Activated CD8-positive, alpha-beta T cell treated with anti-CD3 and anti-CD28 coated beads, Interleukin-2, amount 10 ng/mL, durations not matched to agents 7 days and 5 days (primary cell): ENCODE measurements around the gene SH3RF3. TPM values are rescaled to one million over a fixed set of nuclear protein-coding genes. Genes with fewer than 3 reads are reported as not detected.

Source experiments
- ATAC-seq: fragments of 150-1000 bp; cut with Tn5 transposase; one replicate; pipeline ENCODE4 v1.10.0; 2021; ENCODE audit warnings: moderate library complexity
- CTCF ChIA-PET: fragments of 350-600 bp; sonication (Branson Sonifier 250); formaldehyde crosslinking; loops from one replicate; lab custom pipeline; 2021; ENCODE audit warnings: antibody characterized with exemption; lab: Charles Lee
- POLR2A ChIA-PET: fragments of 350-600 bp; sonication (Branson Sonifier 250); formaldehyde crosslinking; loops from one replicate; lab custom pipeline; 2021; ENCODE audit warnings: antibody characterized with exemption; lab: Charles Lee
- DNase-seq: peaks from one replicate; pipeline ENCODE4 v3.0.0-alpha.2; 2020
- H3K27ac Mint-ChIP-seq: one replicate; pipeline ENCODE4 v1.8.0; 2021; ENCODE audit warnings: mild to moderate bottlenecking, mixed read lengths
- H3K27me3 Mint-ChIP-seq: one replicate; pipeline ENCODE4 v1.8.0; 2021; ENCODE audit warnings: low read depth, mixed read lengths
- H3K36me3 Mint-ChIP-seq: one replicate; pipeline ENCODE4 v1.8.0; 2021; ENCODE audit warnings: low read depth, mixed read lengths
- H3K4me1 Mint-ChIP-seq: one replicate; pipeline ENCODE4 v1.8.0; 2021; ENCODE audit warnings: low read depth, mixed read lengths
- H3K4me3 Mint-ChIP-seq: one replicate; pipeline ENCODE4 v1.8.0; 2021; ENCODE audit warnings: mild to moderate bottlenecking, mixed read lengths
- H3K9me3 Mint-ChIP-seq: one replicate; pipeline ENCODE4 v1.8.0; 2022; ENCODE audit warnings: mixed read lengths; ENCODE audit not compliant: insufficient read depth
- total RNA-seq, 2 experiments: library from RNA; stranded (reverse); gene quantifications; one replicate each; pipeline ENCODE4 v1.2.3, GENCODE V29; 2021

SH3RF3 gene
- total RNA-seq, 2 experiments from 2014 or later: 0.10 TPM; not detected in 1

GRCh38 chr2:109188898-109189297 is 59.9 kb downstream of the SH3RF3 start:
- CTCF ChIA-PET: no interaction called here
- H3K4me1 Mint-ChIP-seq: no peaks in the 10 kb centered on the region
- H3K36me3 Mint-ChIP-seq: no peaks in the 10 kb centered on the region
- H3K27ac Mint-ChIP-seq: no peak overlapping the region
- H3K27me3 Mint-ChIP-seq: peaks cover 13% of the 10 kb centered on the region
- no peak for ATAC-seq
- POLR2A ChIA-PET: no interaction called here
- H3K4me3 Mint-ChIP-seq: no peak overlapping the region
- no peak for DNase-seq
- no peaks in the 10 kb centered on the region for H3K9me3 Mint-ChIP-seq

- H3K4me1 Mint-ChIP-seq: no peaks in the 10 kb centered on the region
- POLR2A ChIA-PET: no interaction called here
- no peaks in the 10 kb centered on the region for H3K9me3 Mint-ChIP-seq
- H3K27ac Mint-ChIP-seq: no peak overlapping the region
- DNase-seq (no peak), ATAC-seq (no peak)
- peaks cover 15% of the 10 kb centered on the region for H3K27me3 Mint-ChIP-seq
- H3K4me3 Mint-ChIP-seq: no peak overlapping the region
- CTCF ChIA-PET: no interaction called here
- no peaks in the 10 kb centered on the region for H3K36me3 Mint-ChIP-seq
Observed at GRCh38 chr2:109189751-109190150, 60.7 kb downstream of the SH3RF3 start.

GRCh38 chr2:109193807-109194619 is 65.0 kb downstream of the SH3RF3 start:
- H3K9me3 Mint-ChIP-seq: no peaks in the 10 kb centered on the region
- POLR2A ChIA-PET: interaction anchor here (0.6 kb wide), 1 partner anchor 45 kb away, joined by 3 read pairs; no protein-coding TSS in a partner anchor
- H3K27me3 Mint-ChIP-seq: peaks cover 17% of the 10 kb centered on the region
- no peaks in the 10 kb centered on the region for H3K4me1 Mint-ChIP-seq
- CTCF ChIA-PET: no interaction called here
- ATAC-seq (no peak), DNase-seq (no peak)
- no peak overlapping the region for H3K27ac Mint-ChIP-seq
- no peaks in the 10 kb centered on the region for H3K36me3 Mint-ChIP-seq
- H3K4me3 Mint-ChIP-seq: no peak overlapping the region

GRCh38 chr2:109194620-109194937 is 65.6 kb downstream of the SH3RF3 start:
- ChIA-PET CTCF (no interaction called here), POLR2A (interaction anchor here (0.6 kb wide), 1 partner anchor 44 kb away, joined by 3 read pairs; no protein-coding TSS in a partner anchor)
- Mint-ChIP-seq H3K9me3 (no peaks in the 10 kb centered on the region), H3K27ac (no peak overlapping the region), H3K36me3 (no peaks in the 10 kb centered on the region), H3K4me3 (no peak overlapping the region), H3K27me3 (peaks cover 17% of the 10 kb centered on the region), H3K4me1 (no peaks in the 10 kb centered on the region)
- DNase-seq (no peak), ATAC-seq (no peak)

GRCh38 chr2:109195193-109196045 is 66.4 kb downstream of the SH3RF3 start:
- POLR2A ChIA-PET: interaction anchor here (0.6 to 1.0 kb wide), 3 partner anchors 27 to 48 kb away, joined by 3 to 4 read pairs (median 3); no protein-coding TSS in a partner anchor
- Mint-ChIP-seq H3K4me1 (no peaks in the 10 kb centered on the region), H3K9me3 (no peaks in the 10 kb centered on the region), H3K27me3 (peaks cover 17% of the 10 kb centered on the region), H3K27ac (no peak overlapping the region), H3K36me3 (no peaks in the 10 kb centered on the region), H3K4me3 (no peak overlapping the region)
- no peak for ATAC-seq
- CTCF ChIA-PET: no interaction called here
- no peak for DNase-seq

- no peak overlapping the region for H3K4me3 Mint-ChIP-seq
- H3K4me1 Mint-ChIP-seq: no peaks in the 10 kb centered on the region
- ChIA-PET POLR2A (interaction anchor here (0.6 kb wide), 1 partner anchor 28 kb away, joined by 3 read pairs; no protein-coding TSS in a partner anchor), CTCF (no interaction called here)
- H3K9me3 Mint-ChIP-seq: no peaks in the 10 kb centered on the region
- H3K27ac Mint-ChIP-seq: no peak overlapping the region
- no peaks in the 10 kb centered on the region for H3K36me3 Mint-ChIP-seq
- no peak for ATAC-seq
- H3K27me3 Mint-ChIP-seq: peaks cover 13% of the 10 kb centered on the region
- DNase-seq: no peak
Observed at GRCh38 chr2:109196081-109196875, 67.3 kb downstream of the SH3RF3 start.

- ChIA-PET POLR2A (no interaction called here), CTCF (no interaction called here)
- Mint-ChIP-seq H3K36me3 (no peaks in the 10 kb centered on the region), H3K9me3 (no peaks in the 10 kb centered on the region), H3K4me3 (no peak overlapping the region), H3K27ac (no peak overlapping the region), H3K4me1 (no peaks in the 10 kb centered on the region), H3K27me3 (peaks cover 9% of the 10 kb centered on the region)
- ATAC-seq (no peak), DNase-seq (no peak)
Observed at GRCh38 chr2:109197491-109198418, 68.8 kb downstream of the SH3RF3 start.

GRCh38 chr2:109199790-109200189 is 70.8 kb downstream of the SH3RF3 start:
- POLR2A ChIA-PET: no interaction called here
- no peaks in the 10 kb centered on the region for H3K4me1 Mint-ChIP-seq
- ATAC-seq (no peak), DNase-seq (no peak)
- H3K9me3 Mint-ChIP-seq: no peaks in the 10 kb centered on the region
- peaks cover 9% of the 10 kb centered on the region for H3K27me3 Mint-ChIP-seq
- CTCF ChIA-PET: no interaction called here
- H3K36me3 Mint-ChIP-seq: no peaks in the 10 kb centered on the region
- H3K4me3 Mint-ChIP-seq: no peak overlapping the region
- no peak overlapping the region for H3K27ac Mint-ChIP-seq

GRCh38 chr2:109200616-109201464 is 71.8 kb downstream of the SH3RF3 start:
- DNase-seq (no peak), ATAC-seq (no peak)
- Mint-ChIP-seq H3K4me3 (no peak overlapping the region), H3K27me3 (peaks cover 11% of the 10 kb centered on the region), H3K9me3 (no peaks in the 10 kb centered on the region), H3K36me3 (no peaks in the 10 kb centered on the region), H3K4me1 (no peaks in the 10 kb centered on the region), H3K27ac (no peak overlapping the region)
- CTCF ChIA-PET: no interaction called here
- POLR2A ChIA-PET: interaction anchor here (0.6 kb wide), 1 partner anchor 377 kb away, joined by 3 read pairs; no protein-coding TSS in a partner anchor
